HCT116 (cell line): ENCODE measurements around the gene LIN54. TPM values are rescaled to one million over a fixed set of nuclear protein-coding genes. Genes with fewer than 3 reads are reported as not detected.

ENCODE experiments used
- ATAC-seq: fragments of 200-7000 bp; cut with Tn5 transposase; 2 replicates; pipeline ENCODE4 v1.9.1; 2020; ENCODE audit warnings: mild to moderate bottlenecking, moderate library complexity
- BruUV-seq: library from RNA; stranded (reverse); fragments of 400-500 nt; replicated peaks from 2 replicates; lab custom pipeline; 2021; lab: Mats Ljungman, UMichigan
- CTCF ChIA-PET: fragments of 300-600 bp; sonication (Branson Sonifier 250); formaldehyde crosslinking; loops from one replicate; lab custom pipeline; 2021; ENCODE audit warnings: antibody characterized with exemption; lab: Charles Lee
- POLR2A ChIA-PET: fragments of 300-600, 350-600 bp; sonication (Branson Sonifier 250); formaldehyde crosslinking; loops from one replicate; lab custom pipeline; 2021; ENCODE audit warnings: antibody characterized with exemption; lab: Charles Lee
- RAD21 ChIA-PET, 2 experiments: fragments of 300-600 bp; sonication (Branson Sonifier 250); formaldehyde crosslinking; loops; one replicate each; lab custom pipeline; 2023; ENCODE audit warnings: low total read pairs in 2 of 2; ENCODE audit not compliant: uncharacterized antibody in 2 of 2, unreplicated experiment in 2 of 2, low non-redundant PET in 1 of 2; lab: Charles Lee
- DNase-seq: peaks from one replicate; pipeline ENCODE4 v3.0.0-alpha.2; 2010; ENCODE audit warnings: low read depth, low spot score
- H2AFZ ChIP-seq: fragments of 200-600 bp; shearing (Covaris generic), sonication (generic); 2 replicates; pipeline ENCODE4 v1.6.1; 2017; ENCODE audit warnings: low read depth, mixed run types, mixed read lengths, antibody characterized with exemption, low read length; ENCODE audit not compliant: poor library complexity, severe bottlenecking
- H3K27ac ChIP-seq: 2 replicates; pipeline ENCODE4 v1.5.1; 2012; ENCODE audit warnings: low read depth, low read length
- H3K27me3 ChIP-seq: fragments of 200-600 bp; sonication (generic); 2 replicates; pipeline ENCODE4 v1.6.1; 2016; ENCODE audit warnings: mixed run types, low read length, mixed read lengths; ENCODE audit not compliant: insufficient read depth
- H3K36me3 ChIP-seq, 2 experiments: fragments of 200-500 bp in 1 of 2; fragments of 200-600 bp in 1 of 2; sonication (Bioruptor generic) in 1 of 2; sonication (generic) in 1 of 2; 2 replicates each; pipeline versions ENCODE4 v1.5.1 to v1.6.1; 2014 to 2016; ENCODE audit warnings: low read length in 2 of 2, inconsistent platforms in 1 of 2, mixed read lengths in 1 of 2, mixed run types in 1 of 2; ENCODE audit not compliant: insufficient read depth in 2 of 2, control insufficient read depth in 1 of 2
- H3K4me1 ChIP-seq, 2 experiments: fragments of 200-600 bp in 1 of 2; sonication (generic) in 1 of 2; 2 replicates each; pipeline versions ENCODE4 v1.5.1 to v1.6.1; 2012 to 2017; ENCODE audit warnings: low read length in 2 of 2, inconsistent platforms in 1 of 2, mild to moderate bottlenecking in 1 of 2, mixed read lengths in 1 of 2, mixed run types in 1 of 2, moderate library complexity in 1 of 2; ENCODE audit not compliant: insufficient read depth in 2 of 2, control insufficient read depth in 1 of 2
- H3K4me2 ChIP-seq: fragments of 200-600 bp; sonication (generic); 2 replicates; pipeline ENCODE4 v1.6.1; 2017; ENCODE audit warnings: mixed run types, low read length, mixed read lengths
- H3K4me3 ChIP-seq, 2 experiments: fragments of 200-600 bp in 1 of 2; sonication (generic) in 1 of 2; replicated peaks in 1 of 2; 2 replicates each; pipeline ENCODE4 v1.5.1; 2011 to 2016; ENCODE audit warnings: low read length in 2 of 2, control low read depth in 1 of 2, low read depth in 1 of 2, mild to moderate bottlenecking in 1 of 2, mixed read lengths in 1 of 2, mixed run types in 1 of 2
- H3K79me2 ChIP-seq: fragments of 200-600 bp; sonication (generic); 2 replicates; pipeline ENCODE4 v1.6.1; 2017; ENCODE audit warnings: mild to moderate bottlenecking, mixed run types, low read length, moderate library complexity, mixed read lengths; ENCODE audit not compliant: insufficient read depth
- H3K9ac ChIP-seq: fragments of 200-600 bp; sonication (generic); 2 replicates; pipeline ENCODE4 v1.6.1; 2016; ENCODE audit warnings: low read length, mixed read lengths
- H3K9me2 ChIP-seq: fragments of 200-600 bp; sonication (generic), shearing (Covaris generic); 2 replicates; pipeline ENCODE4 v1.6.1; 2017; ENCODE audit warnings: mixed run types, mild to moderate bottlenecking, moderate library complexity; ENCODE audit not compliant: insufficient read depth
- H3K9me3 ChIP-seq, 2 experiments: fragments of 200-500 bp in 1 of 2; fragments of 200-600 bp in 1 of 2; sonication (Bioruptor generic) in 1 of 2; sonication (generic) in 1 of 2; 2 replicates each; pipeline ENCODE4 v1.6.1; 2014 to 2017; ENCODE audit warnings: low read length in 2 of 2, mixed read lengths in 2 of 2, inconsistent platforms in 1 of 2, low read depth in 1 of 2, mild to moderate bottlenecking in 1 of 2, mixed run types in 1 of 2, moderate library complexity in 1 of 2; ENCODE audit not compliant: control insufficient read depth in 1 of 2, insufficient read depth in 1 of 2
- H4K20me1 ChIP-seq: fragments of 200-600 bp; sonication (generic), shearing (Covaris generic); 2 replicates; pipeline ENCODE4 v1.6.1; 2017; ENCODE audit warnings: mixed run types, mild to moderate bottlenecking, moderate library complexity; ENCODE audit not compliant: insufficient read depth
- ATF3 ChIP-seq: IDR thresholded peaks from 2 replicates; pipeline ENCODE4 v1.6.1; 2012
- CBX3 ChIP-seq: IDR thresholded peaks from 2 replicates; pipeline ENCODE4 v1.6.1; 2012; ENCODE audit warnings: low read depth
- CEBPB ChIP-seq: IDR thresholded peaks from 2 replicates; pipeline ENCODE4 v1.6.1; 2012; ENCODE audit warnings: low read depth
- EGR1 ChIP-seq: IDR thresholded peaks from 2 replicates; pipeline ENCODE4 v1.6.1; 2012; ENCODE audit warnings: low read depth
- ELF1 ChIP-seq: IDR thresholded peaks from 2 replicates; pipeline ENCODE4 v1.6.1; 2012; ENCODE audit warnings: low read depth, borderline replicate concordance
- FOSL1 ChIP-seq: IDR thresholded peaks from 2 replicates; pipeline ENCODE4 v1.6.1; 2012; ENCODE audit warnings: low read depth
- POLR2AphosphoS5 ChIP-seq: IDR thresholded peaks from 2 replicates; pipeline ENCODE4 v1.6.1; 2011; ENCODE audit warnings: mild to moderate bottlenecking, low read depth, low read length, moderate library complexity
- intact Hi-C: fragments of 100-400 bp; cut with micrococcal nuclease; formaldehyde crosslinking; loops from 2 replicates; pipeline ENCODE4 v1.10.0; 2022
- total RNA-seq: library from RNA; stranded (reverse); gene quantifications from one replicate; pipeline ENCODE4 v1.2.1, GENCODE V29; 2021; ENCODE audit not compliant: unreplicated experiment
- TF ChIP-seq, protein P1 (sequence below): IDR thresholded peaks from 2 replicates; pipeline ENCODE4 v1.6.1; 2012

Gene LIN54
- total RNA-seq, 1 experiment from 2014 or later, result 15.6 TPM

GRCh38 chr4:82994834-82995233 is 15.8 kb downstream of the LIN54 start:
- H3K9me2 ChIP-seq, result no peaks in the 10 kb centered on the region
- H3K4me2 ChIP-seq, result no peak overlapping the region
- ChIA-PET CTCF (no interaction called here), RAD21 (no interaction called here), POLR2A (no interaction called here)
- intact Hi-C loops, result no loop called here
- no peak for TF ChIP-seq CEBPB
- TF ChIP-seq FOSL1, result no peak
- TF ChIP-seq ATF3, result no peak
- no peak for TF ChIP-seq CBX3
- TF ChIP-seq EGR1, result no peak
- no peak for TF ChIP-seq ELF1
- H3K36me3 ChIP-seq, result no peaks in the 10 kb centered on the region
- H3K4me3 ChIP-seq, result no peak overlapping the region
- no TSS peak for BruUV-seq
- no peak overlapping the region for H3K27ac ChIP-seq
- peaks cover 3 to 9% of the 10 kb centered on the region in 2 experiments; a peak in 1 of 4 replicates for H3K4me1 ChIP-seq
- no peaks in the 10 kb centered on the region for H3K9me3 ChIP-seq
- ATAC-seq (no peak), DNase-seq (no peak)
- H2AFZ ChIP-seq, result no peak overlapping the region
- no peaks in the 10 kb centered on the region for H3K27me3 ChIP-seq
- no peak overlapping the region for H3K9ac ChIP-seq
- H4K20me1 ChIP-seq, result no peaks in the 10 kb centered on the region
- peaks cover 78% of the 10 kb centered on the region for H3K79me2 ChIP-seq

GRCh38 chr4:82989575-82990429 is 20.8 kb downstream of the LIN54 start:
- intact Hi-C loops, result no loop called here
- DNase-seq (no peak), ATAC-seq (no peak)
- Histone ChIP-seq H4K20me1 (no peaks in the 10 kb centered on the region), H3K4me1 (peaks cover 3 to 10% of the 10 kb centered on the region in 2 experiments; a peak in 1 of 4 replicates), H3K79me2 (peaks cover 69% of the 10 kb centered on the region), H3K4me3 (no peak overlapping the region), H2AFZ (no peak overlapping the region), H3K9me3 (no peaks in the 10 kb centered on the region), H3K9me2 (no peaks in the 10 kb centered on the region), H3K27me3 (no peaks in the 10 kb centered on the region), H3K36me3 (no peaks in the 10 kb centered on the region), H3K4me2 (no peak overlapping the region), H3K9ac (no peak overlapping the region), H3K27ac (no peak overlapping the region)
- CTCF ChIA-PET, result no interaction called here
- RAD21 ChIA-PET, result interaction anchor here in 1 of 2 experiments (0.6 kb wide), 1 partner anchor 206 kb away, joined by 3 read pairs; no protein-coding TSS in a partner anchor
- BruUV-seq, result no TSS peak
- TF ChIP-seq FOSL1, result no peak
- TF ChIP-seq POLR2AphosphoS5, result no peak
- TF ChIP-seq, protein P1, sequence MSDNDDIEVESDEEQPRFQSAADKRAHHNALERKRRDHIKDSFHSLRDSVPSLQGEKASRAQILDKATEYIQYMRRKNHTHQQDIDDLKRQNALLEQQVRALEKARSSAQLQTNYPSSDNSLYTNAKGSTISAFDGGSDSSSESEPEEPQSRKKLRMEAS, result no peak
- POLR2A ChIA-PET, result no interaction called here
